Caki2 (cell line): Measurements from ENCODE around the gene FUBP3. TPM values are rescaled to one million over a fixed set of nuclear protein-coding genes. Genes with fewer than 3 reads are reported as not detected.

Experiments used
- DNase-seq: peaks from one replicate; pipeline ENCODE4 v3.0.0-alpha.2; 2015; ENCODE audit warnings: low read depth
- in situ Hi-C: cut with HindIII; loops from 2 replicates; pipeline ENCODE4 v1.10.0; 2016; ENCODE audit warnings: low sequenced_read_pairs, low pct_unique_long_range_greater_than_20kb, mixed read lengths
- total RNA-seq: library from RNA; depleted of rRNA; stranded (reverse); fragments of >200 nt; shearing (Covaris generic); gene quantifications from 2 replicates; pipeline ENCODE4 v1.2.3, GENCODE V29; 2014; ENCODE audit warnings: low replicate concordance

Gene FUBP3
- total RNA-seq, 1 experiment from 2014 or later: 23.8 TPM

GRCh38 chr9:130630071-130630450, 50.7 kb downstream of the FUBP3 start:
- no peak for DNase-seq
- in situ Hi-C loops: no loop called here

- in situ Hi-C loops: no loop called here
- DNase-seq: no peak
These were observed 51.3 kb downstream of the FUBP3 start for GRCh38 chr9:130630506-130631330.

DNA sequence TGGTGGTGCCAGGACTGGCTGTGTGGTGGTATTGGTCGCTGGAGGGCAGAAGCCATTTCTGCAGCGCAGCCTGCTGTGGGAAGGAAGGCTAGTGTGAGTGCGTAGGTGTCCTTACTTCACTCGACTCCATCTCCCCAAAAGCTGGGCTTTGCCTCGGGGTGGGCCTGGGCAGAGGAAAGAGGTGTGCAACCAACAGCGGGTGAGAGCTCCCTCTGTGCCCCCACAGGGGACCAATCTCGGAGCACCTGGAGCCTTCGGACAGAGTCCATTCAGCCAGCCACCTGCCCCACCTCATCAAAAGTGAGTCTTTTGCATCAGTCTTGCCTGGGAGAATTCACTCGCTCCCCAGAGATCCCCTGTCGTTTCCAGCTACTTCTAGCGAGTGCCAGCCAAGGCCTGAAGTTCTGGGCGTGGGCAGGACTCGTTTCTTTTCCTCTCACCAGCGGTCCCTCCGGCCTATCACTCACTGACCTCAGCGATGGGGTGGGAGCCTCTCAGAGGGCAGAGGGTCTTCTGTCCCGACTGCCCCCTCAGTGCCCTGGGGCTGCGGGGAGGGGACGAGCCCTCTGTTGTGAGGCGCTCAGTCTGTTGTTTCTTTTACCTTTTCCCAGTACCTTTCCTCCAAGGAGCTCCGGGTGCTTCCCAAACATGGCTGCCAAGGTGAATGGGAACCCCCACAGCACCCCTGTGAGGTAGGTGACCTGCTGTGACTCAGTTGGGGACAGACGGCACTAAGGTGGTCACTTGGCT, 52.1 kb downstream of the FUBP3 start:
- in situ Hi-C loops: no loop called here
- DNase-seq: no peak

DNA sequence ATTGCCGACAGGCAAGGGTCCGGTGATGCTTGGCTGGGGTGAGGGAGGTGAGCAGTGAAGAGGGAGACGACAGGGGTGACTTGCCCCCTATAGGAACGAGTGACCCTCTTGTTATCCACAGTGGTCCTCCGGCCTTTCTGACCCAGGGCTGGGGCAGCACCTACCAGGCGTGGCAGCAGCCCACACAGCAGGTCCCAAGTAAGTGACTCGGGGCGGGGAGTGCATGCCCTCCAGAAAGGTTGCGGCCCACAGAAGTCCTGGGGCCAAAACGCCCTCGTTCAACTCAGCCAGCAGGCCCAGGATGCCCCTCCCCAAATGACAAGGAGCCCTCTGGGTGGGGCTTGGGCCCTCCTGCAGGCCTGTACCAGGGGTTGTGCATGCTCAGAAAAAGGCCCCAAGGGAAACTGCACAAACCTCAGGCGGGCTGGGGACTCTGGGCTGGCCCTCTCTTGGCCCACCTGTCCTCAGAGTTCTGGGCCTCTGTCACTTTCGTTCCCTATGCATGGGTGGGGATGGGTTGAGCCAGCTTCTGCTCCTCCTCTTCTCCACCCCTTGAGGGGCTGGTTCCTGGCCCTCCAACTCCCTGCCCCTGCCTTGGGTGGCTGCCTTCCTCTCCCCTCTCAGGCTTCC, 52.8 kb downstream of the FUBP3 start:
- in situ Hi-C loops: no loop called here
- DNase-seq: no peak

DNA sequence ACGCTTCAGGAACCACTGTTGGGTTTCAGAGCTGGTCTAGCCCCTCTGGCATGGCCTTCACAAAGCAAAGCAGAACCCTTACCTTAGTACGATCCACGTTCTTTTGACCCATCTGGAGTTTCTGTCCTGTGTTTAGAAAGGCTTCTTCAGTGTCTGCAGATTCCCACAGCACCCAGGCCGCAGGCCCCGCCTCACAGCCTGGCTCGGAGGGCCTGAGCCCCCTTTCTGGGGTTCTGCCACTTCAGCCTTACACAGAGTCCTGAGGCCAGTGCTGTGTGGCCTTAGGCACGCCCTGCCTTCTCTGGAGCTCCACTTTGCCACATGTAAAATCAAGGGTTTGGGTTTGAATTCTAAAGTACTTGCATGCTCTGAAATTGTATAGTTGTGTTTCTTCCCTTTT, 53.5 kb downstream of the FUBP3 start:
- in situ Hi-C loops: no loop called here
- no peak for DNase-seq

- in situ Hi-C loops: no loop called here
These were observed 54.2 kb downstream of the FUBP3 start for GRCh38 chr9:130633336-130634190.

DNA sequence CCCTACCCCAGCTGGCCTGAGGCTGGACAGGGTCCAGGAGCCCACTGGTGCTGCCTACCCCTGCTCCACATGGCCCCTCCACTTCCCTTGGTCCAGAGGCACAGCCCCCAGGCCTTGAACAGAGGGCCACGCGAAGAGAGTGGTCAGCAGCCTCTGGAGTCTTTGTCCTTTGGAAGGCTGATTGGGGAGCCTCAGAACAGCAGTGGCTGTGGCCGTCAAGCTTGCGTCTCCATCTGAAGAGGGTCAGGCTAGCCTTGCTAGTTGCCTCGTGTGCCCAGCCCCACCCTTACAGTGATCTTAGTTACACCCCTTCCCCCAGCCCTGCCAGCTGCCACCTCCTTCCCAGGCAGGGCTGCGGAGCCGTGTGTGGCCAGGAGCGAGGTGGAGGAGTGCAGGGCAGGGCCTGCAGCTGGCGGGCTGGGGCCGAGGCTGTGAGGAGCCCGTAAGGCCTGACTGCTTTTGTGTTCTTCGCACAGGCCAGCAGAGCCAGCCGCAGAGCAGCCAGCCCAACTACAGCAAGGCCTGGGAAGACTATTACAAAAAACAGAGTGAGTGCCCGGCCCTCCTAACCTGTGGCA, 54.9 kb downstream of the FUBP3 start:
- in situ Hi-C loops: no loop called here
- DNase-seq: no peak

More at GRCh38 chr9:130633336-130634190, 54.2 kb downstream of the FUBP3 start:
- no peak for DNase-seq

DNA sequence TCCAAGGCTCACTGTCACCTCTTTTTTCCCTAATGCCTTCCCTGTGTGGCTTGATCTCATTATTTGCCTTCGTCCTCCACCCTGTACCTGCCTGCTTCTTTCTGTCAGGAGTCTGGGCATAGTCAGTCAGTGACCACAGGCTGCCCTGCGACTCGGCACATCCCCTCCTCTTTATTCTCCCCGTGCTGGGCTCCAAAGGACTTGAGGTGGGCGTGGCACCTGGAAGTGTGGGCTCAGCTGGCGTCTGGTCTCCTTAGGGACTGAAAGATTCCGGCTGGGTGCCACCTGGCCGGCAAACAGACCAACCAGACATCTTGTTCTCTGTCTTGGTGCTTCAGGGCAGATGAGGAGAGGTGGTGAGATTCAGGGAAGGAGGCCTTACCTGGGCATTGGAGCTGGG, 55.4 kb downstream of the FUBP3 start:
- no peak for DNase-seq
- in situ Hi-C loops: no loop called here

DNA sequence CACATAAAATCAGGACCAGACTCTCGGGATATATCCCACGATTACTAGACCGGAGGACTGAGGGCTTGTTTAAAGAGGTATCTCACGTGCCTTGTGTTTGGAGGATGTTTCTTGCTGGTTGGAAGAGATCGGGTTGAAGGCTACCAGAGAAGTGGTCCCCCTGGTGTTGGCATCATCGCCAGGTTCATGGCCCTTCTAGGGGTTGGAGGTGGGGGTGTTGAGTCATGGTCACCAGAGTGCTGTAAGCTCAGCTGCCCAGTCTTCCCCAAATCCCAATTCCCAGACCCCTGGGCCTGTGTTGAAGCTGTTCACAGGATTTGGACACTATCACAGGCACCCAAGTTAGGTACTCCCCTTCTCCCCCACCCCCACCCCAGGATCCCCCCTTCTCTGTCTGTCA, 55.9 kb downstream of the FUBP3 start:
- in situ Hi-C loops: no loop called here
- no peak for DNase-seq

GRCh38 chr9:130635721-130636647, 56.6 kb downstream of the FUBP3 start:
- in situ Hi-C loops: no loop called here
- no peak for DNase-seq

DNA sequence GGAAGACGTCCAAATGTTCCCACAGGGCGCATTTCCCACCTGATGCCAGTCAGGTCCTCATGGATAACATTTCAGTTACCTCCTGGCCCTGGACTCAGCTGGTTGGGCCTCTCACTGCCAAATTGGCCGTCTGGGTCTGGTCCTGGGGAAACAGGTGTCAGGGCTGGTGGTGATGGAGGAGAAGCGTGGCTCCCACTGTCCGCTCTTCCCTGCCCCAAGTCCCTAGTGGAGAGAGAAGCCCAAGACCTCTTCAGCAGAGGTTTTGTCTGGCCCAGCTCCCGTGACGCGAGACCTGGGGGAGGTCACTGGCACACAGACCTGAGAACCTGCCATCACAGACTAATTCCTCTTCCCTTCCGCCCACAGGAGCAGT, 57.3 kb downstream of the FUBP3 start:
- DNase-seq: no peak
- in situ Hi-C loops: no loop called here

DNA sequence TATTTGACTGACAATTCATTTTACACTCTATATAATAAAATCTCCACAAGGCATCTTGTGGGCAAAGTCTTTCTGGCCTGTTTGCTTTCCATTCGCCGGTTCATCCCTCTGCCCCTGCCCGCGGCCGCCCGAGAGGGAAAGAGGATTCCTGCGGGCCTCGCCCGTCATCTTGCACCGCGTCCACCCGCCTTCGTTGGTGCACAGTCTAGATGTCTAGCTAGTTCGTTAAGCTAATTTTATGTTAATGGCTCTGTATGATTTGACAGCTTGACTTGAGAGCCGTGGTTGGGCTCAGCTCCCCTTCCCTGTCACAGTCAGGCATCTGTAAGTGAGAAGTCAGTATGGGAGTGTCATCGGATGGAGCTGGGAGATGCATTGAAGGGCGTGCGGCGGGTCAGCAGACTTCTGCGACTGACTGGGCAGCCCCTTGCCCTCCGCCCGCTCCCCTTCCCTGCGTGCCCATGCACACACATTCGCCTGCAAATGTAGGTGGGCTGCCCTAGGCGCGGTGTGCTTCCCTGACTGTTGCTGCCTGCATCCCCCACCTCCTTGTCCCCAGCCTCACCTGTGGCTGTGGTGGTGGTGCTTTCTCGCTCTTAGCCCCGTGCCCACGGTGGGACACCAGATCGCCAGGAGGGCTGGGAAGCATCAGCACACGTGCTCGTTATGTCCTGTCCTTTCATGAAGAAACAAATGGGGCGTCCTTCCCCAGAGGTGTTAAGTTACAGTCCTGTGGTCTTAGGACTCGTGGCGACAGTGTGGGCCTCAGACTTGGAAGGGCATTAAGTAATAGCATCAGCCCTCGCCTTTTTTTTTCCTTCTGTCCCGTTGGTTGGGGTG, 59.1 kb downstream of the FUBP3 start:
- no peak for DNase-seq
- in situ Hi-C loops: no loop called here

- DNase-seq: no peak
- in situ Hi-C loops: no loop called here
These were observed 59.9 kb downstream of the FUBP3 start for GRCh38 chr9:130639124-130639765.

- no peak for DNase-seq
- in situ Hi-C loops: no loop called here
These were observed 60.6 kb downstream of the FUBP3 start for GRCh38 chr9:130639866-130640555.

GRCh38 chr9:130640681-130641080, 61.3 kb downstream of the FUBP3 start:
- in situ Hi-C loops: no loop called here
- DNase-seq: no peak
